Hepatocyte (in vitro differentiated cells): Measurements from ENCODE around the gene TDRD5. TPM values are rescaled to one million over a fixed set of nuclear protein-coding genes. Genes with fewer than 3 reads are reported as not detected.
A peak's percentile ranks its signal among the peaks of the same experiment; 100 is the strongest.

Experiments
- DNase-seq: peaks from one replicate; pipeline ENCODE4 v3.0.0-alpha.2; 2016; ENCODE audit warnings: low spot score
- H2AFZ ChIP-seq: fragments of 200-600 bp; sonication (generic); 2 replicates; pipeline ENCODE4 v1.6.0; 2016; ENCODE audit warnings: antibody characterized with exemption, mild to moderate bottlenecking
- H3K27ac ChIP-seq: fragments of 200-600 bp; sonication (generic); 2 replicates; pipeline ENCODE4 v1.5.1; 2016; ENCODE audit warnings: mild to moderate bottlenecking
- H3K27me3 ChIP-seq: fragments of 200-600 bp; sonication (generic); 2 replicates; pipeline ENCODE4 v1.6.1; 2016
- H3K36me3 ChIP-seq: fragments of 200-600 bp; sonication (generic); replicated peaks from 2 replicates; pipeline ENCODE4 v1.5.1; 2016; ENCODE audit warnings: low read depth; ENCODE audit not compliant: insufficient read depth
- H3K4me1 ChIP-seq: fragments of 200-600 bp; sonication (generic); 2 replicates; pipeline ENCODE4 v1.5.1; 2016; ENCODE audit warnings: mild to moderate bottlenecking, moderate library complexity; ENCODE audit not compliant: insufficient read depth
- H3K4me2 ChIP-seq: fragments of 200-600 bp; sonication (generic); 2 replicates; pipeline ENCODE4 v1.6.0; 2016
- H3K4me3 ChIP-seq: fragments of 200-600 bp; sonication (generic); 2 replicates; pipeline ENCODE4 v1.5.1; 2016; ENCODE audit warnings: mild to moderate bottlenecking
- H3K79me2 ChIP-seq: fragments of 200-600 bp; sonication (generic); 2 replicates; pipeline ENCODE4 v1.6.0; 2017; ENCODE audit warnings: mild to moderate bottlenecking
- H3K9me2 ChIP-seq: fragments of 200-600 bp; sonication (generic); replicated peaks from 2 replicates; pipeline ENCODE4 v1.6.0; 2017; ENCODE audit warnings: mild to moderate bottlenecking; ENCODE audit not compliant: insufficient read depth
- H3K9me3 ChIP-seq: fragments of 200-600 bp; sonication (generic); 2 replicates; pipeline ENCODE4 v1.5.1; 2016; ENCODE audit warnings: low read depth, mild to moderate bottlenecking
- H4K20me1 ChIP-seq: fragments of 200-600 bp; sonication (generic); 2 replicates; pipeline ENCODE4 v1.6.0; 2016; ENCODE audit warnings: mild to moderate bottlenecking; ENCODE audit not compliant: insufficient read depth, poor library complexity, severe bottlenecking
- CTCF ChIP-seq: fragments of 200-600 bp; sonication (generic); IDR thresholded peaks from 2 replicates; pipeline ENCODE4 v1.5.1; 2016; ENCODE audit warnings: antibody characterized with exemption, mild to moderate bottlenecking; ENCODE audit not compliant: poor library complexity
- EZH2 ChIP-seq: fragments of 200-600 bp; sonication (generic); IDR thresholded peaks from 2 replicates; pipeline ENCODE4 v1.6.1; 2016; ENCODE audit warnings: antibody characterized with exemption, mild to moderate bottlenecking, borderline replicate concordance
- EZH2phosphoT487 ChIP-seq: fragments of 200-600 bp; sonication (generic); IDR thresholded peaks from one replicate; pipeline ENCODE4 v1.6.1; 2018; ENCODE audit warnings: antibody characterized with exemption, mild to moderate bottlenecking, low read depth, moderate library complexity; ENCODE audit not compliant: unreplicated experiment, severe bottlenecking
- WGBS: methylation state at CpG from one replicate; pipeline ENCODE4 v1.1.6; 2016; ENCODE audit warnings: low lambda C conversion rate; ENCODE audit errors: missing lambda C conversion rate; 5-methylcytosine and 5-hydroxymethylcytosine counted together
- polyA plus RNA-seq: library from polyadenylated mRNA; unstranded; fragments of >200 nt; fragmentation: Nextera tagmentation; extraction: Ambion mirVana; gene quantifications from 2 replicates; pipeline ENCODE4 v1.2.1, GENCODE V29; 2016
- total RNA-seq: library from RNA; depleted of rRNA; stranded (reverse); fragments of >200 nt; gene quantifications from 2 replicates; pipeline ENCODE4 v1.2.3, GENCODE V29; 2014

Gene TDRD5
- total and polyA plus RNA-seq, 2 experiments from 2014 or later = not detected

- H3K27ac ChIP-seq = no peak overlapping the region
- H2AFZ ChIP-seq = no peak overlapping the region
Measured at GRCh38 chr1:179554427-179554826, 37.2 kb upstream of the TDRD5 start.

GRCh38 chr1:179558078-179558477, 33.6 kb upstream of the TDRD5 start:
- WGBS = 87% methylated on average over 1 of the region's 1 CpG
- Histone ChIP-seq H2AFZ (no peak overlapping the region), H3K4me1 (no peaks in the 10 kb centered on the region), H3K9me3 (no peaks in the 10 kb centered on the region), H3K4me3 (no peak overlapping the region), H3K36me3 (no peaks in the 10 kb centered on the region), H3K4me2 (no peak overlapping the region), H4K20me1 (no peaks in the 10 kb centered on the region), H3K9me2 (no peaks in the 10 kb centered on the region), H3K27me3 (no peaks in the 10 kb centered on the region), H3K27ac (no peak overlapping the region), H3K79me2 (no peaks in the 10 kb centered on the region)
- TF ChIP-seq CTCF (no peak), EZH2 (no peak), EZH2phosphoT487 (no peak)
- no peak for DNase-seq

More at GRCh38 chr1:179554427-179554826, 37.2 kb upstream of the TDRD5 start:
- Histone ChIP-seq H3K36me3 (no peaks in the 10 kb centered on the region), H3K9me3 (no peaks in the 10 kb centered on the region), H3K4me2 (no peak overlapping the region), H3K4me3 (no peak overlapping the region), H3K4me1 (no peaks in the 10 kb centered on the region), H3K27me3 (no peaks in the 10 kb centered on the region), H3K9me2 (no peaks in the 10 kb centered on the region), H4K20me1 (no peaks in the 10 kb centered on the region), H3K79me2 (no peaks in the 10 kb centered on the region)
- DNase-seq = no peak
- no peak for TF ChIP-seq EZH2
- no peak for TF ChIP-seq EZH2phosphoT487
- no peak for TF ChIP-seq CTCF

- Histone ChIP-seq H4K20me1 (no peaks in the 10 kb centered on the region), H2AFZ (no peak within 1 kb of the TSS), H3K9me2 (no peaks in the 10 kb centered on the region), H3K4me3 (no peak within 1 kb of the TSS), H3K9me3 (no peaks in the 10 kb centered on the region), H3K4me2 (peak within 1 kb of the TSS; percentile 84), H3K79me2 (no peaks in the 10 kb centered on the region), H3K27me3 (peaks cover 57% of the 10 kb centered on the region), H3K36me3 (no peaks in the 10 kb centered on the region), H3K4me1 (no peaks in the 10 kb centered on the region), H3K27ac (no peak within 1 kb of the TSS)
- 7% methylated on average over 65 of the region's 77 CpGs for WGBS
- DNase-seq = no peak
- peak; percentile 79 for TF ChIP-seq EZH2
- TF ChIP-seq EZH2phosphoT487 = no peak
Measured at GRCh38 chr1:179575497-179576314, 15.9 kb upstream of the TDRD5 start, which contains the start of gene NPHS2. NPHS2 (minus strand) TSS chr1:179575948; CDS start chr1:179575864, 84 bp downstream.

- TF ChIP-seq EZH2 (no peak), EZH2phosphoT487 (no peak), CTCF (no peak)
- Histone ChIP-seq H3K36me3 (no peaks in the 10 kb centered on the region), H3K27ac (no peak overlapping the region), H3K79me2 (no peaks in the 10 kb centered on the region), H3K4me3 (no peak overlapping the region), H3K9me3 (no peaks in the 10 kb centered on the region), H3K4me2 (no peak overlapping the region), H3K9me2 (no peaks in the 10 kb centered on the region), H3K4me1 (no peaks in the 10 kb centered on the region), H3K27me3 (peaks cover 57% of the 10 kb centered on the region), H2AFZ (no peak overlapping the region), H4K20me1 (no peaks in the 10 kb centered on the region)
- DNase-seq = no peak
- WGBS = 65% methylated on average over 5 of the region's 5 CpGs
Measured at GRCh38 chr1:179576509-179576908, 15.1 kb upstream of the TDRD5 start.
